HL-60 (cell line): Measurements from ENCODE around the gene TSPAN10.

Source experiments
- REST ChIP-seq: IDR thresholded peaks from 2 replicates; pipeline ENCODE4 v1.6.1; 2012; ENCODE audit warnings: low read depth; ENCODE audit not compliant: insufficient replicate concordance
- TF ChIP-seq, protein P1 (sequence below): IDR thresholded peaks from one replicate; pipeline ENCODE4 v1.5.1; 2011; ENCODE audit warnings: low read length, control low read depth, inconsistent platforms; ENCODE audit not compliant: insufficient read depth

GRCh38 chr17:81690066-81690465 lies 53.1 kb downstream of the TSPAN10 start:
- TF ChIP-seq, protein P1, sequence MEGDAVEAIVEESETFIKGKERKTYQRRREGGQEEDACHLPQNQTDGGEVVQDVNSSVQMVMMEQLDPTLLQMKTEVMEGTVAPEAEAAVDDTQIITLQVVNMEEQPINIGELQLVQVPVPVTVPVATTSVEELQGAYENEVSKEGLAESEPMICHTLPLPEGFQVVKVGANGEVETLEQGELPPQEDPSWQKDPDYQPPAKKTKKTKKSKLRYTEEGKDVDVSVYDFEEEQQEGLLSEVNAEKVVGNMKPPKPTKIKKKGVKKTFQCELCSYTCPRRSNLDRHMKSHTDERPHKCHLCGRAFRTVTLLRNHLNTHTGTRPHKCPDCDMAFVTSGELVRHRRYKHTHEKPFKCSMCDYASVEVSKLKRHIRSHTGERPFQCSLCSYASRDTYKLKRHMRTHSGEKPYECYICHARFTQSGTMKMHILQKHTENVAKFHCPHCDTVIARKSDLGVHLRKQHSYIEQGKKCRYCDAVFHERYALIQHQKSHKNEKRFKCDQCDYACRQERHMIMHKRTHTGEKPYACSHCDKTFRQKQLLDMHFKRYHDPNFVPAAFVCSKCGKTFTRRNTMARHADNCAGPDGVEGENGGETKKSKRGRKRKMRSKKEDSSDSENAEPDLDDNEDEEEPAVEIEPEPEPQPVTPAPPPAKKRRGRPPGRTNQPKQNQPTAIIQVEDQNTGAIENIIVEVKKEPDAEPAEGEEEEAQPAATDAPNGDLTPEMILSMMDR: no peak
- TF ChIP-seq REST: no peak
